Ecto neural progenitor cell (in vitro differentiated cells): ENCODE measurements around the gene CDK5RAP1.

ENCODE experiments used
- DNase-seq: peaks from one replicate; pipeline ENCODE4 v3.0.0-alpha.2; 2018; ENCODE audit warnings: low spot score

The CDK5RAP1 gene

DNA sequence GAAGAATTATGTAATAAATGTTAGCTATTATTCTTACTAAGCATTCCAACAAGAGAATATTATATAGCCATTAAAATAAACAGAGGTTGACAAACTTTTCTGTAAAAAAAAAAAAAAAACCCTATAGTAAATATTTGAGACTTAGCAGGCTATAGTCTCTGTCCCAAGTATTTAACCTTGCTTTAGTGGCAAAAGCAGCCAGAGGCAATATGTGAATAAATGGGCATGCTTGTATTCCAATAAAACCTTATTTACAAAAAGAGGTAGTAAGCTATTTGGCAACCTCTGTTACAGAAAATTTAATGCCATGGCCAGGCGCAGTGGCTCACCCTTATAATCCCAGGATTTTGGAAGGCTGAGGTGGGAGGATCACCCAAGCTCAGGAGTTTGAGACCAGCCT, 14.6 kb downstream of the CDK5RAP1 start:
- no peak for DNase-seq

DNA sequence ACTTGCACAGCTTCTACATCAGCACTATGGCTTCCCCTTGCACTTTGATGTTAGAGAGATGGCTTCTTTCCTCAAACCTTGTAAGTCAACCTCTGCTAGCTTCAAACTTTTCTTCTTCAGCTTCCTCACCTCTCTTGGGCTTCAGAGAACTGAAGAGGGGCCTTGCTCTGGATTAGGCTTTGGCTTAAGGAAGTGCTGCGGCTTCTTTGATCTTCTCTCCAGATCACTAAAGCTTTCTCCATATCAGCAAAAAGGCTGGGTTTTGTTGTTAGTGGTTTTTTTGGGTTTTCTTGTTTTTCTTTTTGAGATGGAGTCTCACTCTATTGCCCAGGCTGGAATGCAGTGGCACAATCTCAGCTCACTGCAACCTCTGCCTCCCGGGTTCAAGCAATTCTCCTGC, 24.0 kb downstream of the CDK5RAP1 start:
- DNase-seq: no peak

DNA sequence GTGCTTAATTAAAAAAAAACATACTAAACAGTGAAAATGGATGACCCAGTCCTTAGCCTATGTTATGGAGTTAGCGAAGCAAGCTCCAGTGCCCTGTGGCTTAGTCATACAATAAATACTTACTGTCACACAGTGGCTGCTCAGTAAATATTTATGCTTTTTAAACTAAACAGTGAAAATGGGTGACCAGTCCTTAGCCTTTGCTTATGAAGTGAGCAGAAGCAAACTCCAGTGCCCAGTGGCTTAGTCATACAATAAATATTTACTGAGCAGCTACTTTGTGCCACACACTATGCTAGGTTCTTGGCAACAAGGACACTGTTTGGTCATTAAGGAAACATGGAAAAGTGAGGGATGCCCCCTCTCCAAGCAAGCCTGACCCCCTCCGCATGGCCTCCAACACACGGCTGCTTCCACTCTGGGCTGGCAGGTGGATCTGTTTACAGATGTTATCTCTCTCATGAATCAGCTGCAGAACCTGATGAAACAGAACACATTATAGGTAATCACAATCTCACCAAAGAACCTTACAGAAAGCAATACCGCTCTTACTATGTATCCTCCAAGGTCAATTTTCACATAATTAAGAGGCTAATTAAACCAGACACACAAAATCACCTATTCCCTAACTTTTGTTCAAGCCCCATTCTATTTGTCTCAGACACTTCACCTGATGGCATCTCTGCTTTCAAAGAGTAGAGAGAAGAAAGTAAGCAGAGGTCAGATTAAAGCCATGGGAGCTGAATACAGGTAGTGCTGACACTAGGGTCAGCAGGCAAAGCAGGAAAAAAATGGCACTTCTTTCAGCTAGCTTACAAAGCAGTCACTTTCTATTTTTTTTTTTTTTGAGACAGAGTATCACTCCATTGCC, 27.3 kb downstream of the CDK5RAP1 start:
- DNase-seq: no peak

DNA sequence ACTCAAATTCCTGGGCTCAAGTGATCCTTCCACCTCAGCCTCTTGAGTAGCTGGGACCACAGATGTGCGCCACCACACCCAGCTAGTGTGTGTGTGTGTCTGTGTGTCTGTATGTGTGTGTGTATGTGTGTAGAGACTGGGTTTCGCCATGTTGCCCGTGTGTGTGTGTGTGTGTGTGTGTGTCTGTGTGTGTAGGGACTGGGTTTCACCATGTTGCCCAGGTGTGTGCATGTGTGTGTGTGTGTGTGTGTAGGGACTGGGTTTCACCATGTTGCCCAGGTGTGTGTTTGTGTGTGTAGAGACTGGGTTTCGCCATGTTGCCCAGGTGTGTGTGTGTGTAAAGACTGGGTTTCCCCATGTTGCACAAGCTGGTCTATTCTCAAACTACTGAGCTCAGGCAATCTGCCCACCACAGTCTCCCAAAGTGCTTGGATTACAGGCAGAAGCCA, 28.3 kb downstream of the CDK5RAP1 start:
- no peak for DNase-seq

DNA sequence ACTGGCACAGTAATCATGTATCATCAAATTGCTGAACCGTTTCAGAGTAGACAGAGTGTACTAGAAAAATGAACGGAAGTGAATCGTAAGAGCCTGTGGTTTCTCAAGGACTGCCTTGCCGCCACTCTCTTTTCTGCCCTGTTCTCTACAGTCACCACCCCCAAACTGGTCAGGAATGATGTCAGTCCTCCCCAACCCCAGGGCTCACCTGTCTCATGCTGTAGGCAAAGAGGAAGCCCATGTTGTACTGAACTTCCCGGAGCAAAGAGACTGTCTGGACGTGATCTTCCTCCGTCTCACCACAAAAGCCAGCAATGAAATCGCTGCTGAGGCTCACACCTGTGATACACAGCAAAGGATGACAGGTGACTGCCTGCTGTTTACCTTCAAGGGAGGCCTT, 31.0 kb downstream of the CDK5RAP1 start:
- no peak for DNase-seq

DNA sequence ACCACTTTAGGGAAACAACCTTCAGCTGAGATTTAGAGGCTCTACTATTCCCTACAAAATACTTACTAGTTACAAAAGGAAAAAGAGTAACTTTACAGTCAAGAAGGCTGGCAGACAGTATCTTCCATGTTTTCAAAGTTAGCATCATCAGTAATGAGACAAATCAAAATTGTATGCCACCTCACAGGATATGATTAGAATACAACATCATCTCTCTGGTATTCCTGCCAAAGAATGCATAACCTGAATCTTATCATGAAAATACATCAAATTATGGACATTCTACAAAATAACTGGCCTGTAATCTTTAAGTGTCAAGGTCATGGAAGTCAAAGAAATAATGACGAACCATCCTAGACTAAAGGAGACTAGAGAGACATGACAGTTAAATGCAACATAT, 38.4 kb downstream of the CDK5RAP1 start:
- no peak for DNase-seq

DNA sequence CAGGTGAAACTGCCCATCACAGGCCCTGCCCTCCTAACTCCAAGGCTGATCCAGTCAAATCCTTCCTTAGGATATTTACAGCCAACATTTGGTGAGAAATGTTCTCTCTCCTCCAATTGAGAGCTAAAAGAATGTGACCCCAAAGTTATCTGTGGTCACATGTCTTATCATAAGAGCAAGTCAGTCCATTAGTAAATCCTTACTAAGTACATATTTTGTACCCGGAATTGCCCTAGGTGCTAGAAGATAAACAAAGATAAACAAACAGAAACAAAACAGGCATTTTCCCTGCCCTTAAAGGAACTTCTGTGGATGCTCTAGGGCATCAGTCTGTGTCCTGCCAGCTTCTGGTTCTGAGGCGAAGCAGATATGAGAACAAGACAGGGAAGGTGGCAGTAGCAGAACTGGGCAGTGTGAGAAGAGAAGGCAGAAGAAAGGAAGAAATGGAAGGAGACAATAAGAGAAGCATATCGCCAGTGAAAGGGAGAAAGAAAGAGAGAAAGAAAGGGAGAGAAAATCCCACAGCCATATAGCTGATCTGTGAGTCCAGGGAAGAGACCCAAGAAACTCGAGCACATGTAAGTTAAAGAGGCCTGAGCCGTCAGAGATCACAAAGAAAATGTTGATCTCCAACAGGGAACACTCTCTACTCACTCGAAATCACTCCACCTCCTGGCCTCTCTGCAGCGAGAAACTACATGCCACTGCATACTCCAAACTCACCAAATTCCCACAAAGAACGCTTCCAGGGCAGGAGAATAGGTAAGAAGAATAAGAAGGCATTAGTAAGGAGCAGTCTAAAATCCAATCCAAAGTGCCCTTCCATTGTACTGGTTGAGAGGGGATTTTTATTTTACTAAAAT, 41.7 kb downstream of the CDK5RAP1 start:
- DNase-seq: no peak

DNA sequence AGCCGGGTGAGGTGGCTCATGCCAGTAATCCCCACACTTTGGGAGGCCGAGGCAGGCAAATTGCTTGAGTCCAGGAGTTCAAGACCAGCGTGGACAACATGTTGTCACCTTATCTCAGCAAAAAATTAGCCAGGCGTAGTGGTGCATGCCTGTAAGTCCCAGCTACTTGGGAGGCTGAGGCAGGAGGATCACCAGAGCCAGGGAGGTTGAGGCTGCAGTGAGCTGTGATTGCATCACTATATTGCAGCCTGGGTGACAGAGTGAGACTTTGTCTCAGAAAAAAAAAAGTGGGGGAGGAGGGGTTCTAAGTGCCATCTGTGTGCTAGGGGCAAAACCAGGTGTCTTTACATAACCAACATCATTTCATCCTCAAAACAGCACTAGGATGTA, 48.3 kb downstream of the CDK5RAP1 start:
- no peak for DNase-seq

DNA sequence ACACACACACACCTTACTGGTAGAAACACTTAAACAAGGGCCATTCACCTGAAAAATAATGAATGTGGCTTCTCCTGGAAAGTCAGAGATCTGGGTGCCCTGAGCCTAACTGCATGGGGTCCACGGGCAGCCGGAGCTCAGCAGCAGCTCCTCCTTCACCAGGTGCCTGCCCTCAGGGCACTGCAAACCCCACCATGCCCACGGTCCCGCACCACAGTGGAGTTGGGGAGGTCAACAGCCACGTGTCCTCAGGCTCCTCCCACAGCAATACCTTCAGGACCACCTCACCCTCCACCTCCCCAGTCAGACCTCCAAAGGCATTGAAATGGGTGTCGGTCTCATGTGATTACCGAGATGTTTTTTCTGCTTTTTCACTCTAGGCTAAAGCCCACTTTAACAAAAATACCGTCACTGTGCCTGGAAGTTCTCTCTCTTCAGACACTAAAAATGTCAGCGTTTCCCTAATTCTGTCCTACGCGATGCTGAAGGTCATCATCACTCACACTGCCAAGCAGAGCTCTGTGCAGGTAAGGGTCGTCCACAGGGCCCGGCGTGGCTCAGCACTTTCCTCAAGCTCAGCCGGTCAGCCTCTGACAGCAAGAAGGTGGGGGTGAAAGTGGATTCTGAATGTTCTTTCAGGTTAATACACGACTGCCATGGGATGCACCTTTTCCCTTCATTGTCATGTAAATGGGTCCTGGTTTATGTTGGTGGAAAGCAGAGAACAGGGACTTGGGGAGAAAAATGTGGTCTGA, 48.9 kb downstream of the CDK5RAP1 start:
- DNase-seq: no peak

DNA sequence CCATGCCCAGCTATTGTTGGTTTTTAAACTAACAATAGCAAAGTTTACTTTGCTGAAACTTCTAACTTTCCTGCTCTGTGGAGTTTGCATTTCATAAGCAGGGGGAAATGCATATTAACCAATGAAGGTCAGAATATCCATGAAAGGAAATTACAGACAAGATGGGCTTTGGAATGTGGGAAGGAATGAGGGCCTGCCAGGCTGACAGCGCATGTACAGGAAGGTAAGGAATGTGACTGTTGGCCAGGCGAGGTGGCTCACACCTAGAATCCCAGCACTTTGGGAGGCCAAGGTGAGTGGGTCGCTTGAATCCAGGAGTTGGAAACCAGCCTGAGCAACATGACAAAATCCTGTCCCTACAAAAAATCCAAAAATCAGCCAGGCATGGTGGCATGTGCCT, 49.6 kb downstream of the CDK5RAP1 start:
- DNase-seq: no peak

DNA sequence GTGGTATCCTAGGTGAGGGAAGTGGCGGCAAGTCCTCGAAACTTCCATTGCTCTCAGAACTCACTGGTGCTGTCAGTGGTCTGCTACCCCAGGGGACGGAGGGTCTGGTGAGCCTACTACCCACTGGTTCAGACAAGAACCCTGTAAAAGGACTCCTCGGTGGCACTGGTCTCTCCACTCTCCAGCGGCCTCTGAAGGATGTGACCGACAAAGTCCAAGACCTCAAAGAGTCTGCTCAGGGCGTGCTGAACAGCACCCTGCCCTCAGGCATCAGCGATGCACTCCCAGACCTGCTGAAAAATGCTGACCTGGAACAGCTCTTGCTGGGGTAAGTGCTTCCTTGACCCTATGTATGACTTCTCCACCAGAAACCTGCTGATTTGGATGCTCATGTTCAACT, 51.8 kb downstream of the CDK5RAP1 start:
- no peak for DNase-seq

DNA sequence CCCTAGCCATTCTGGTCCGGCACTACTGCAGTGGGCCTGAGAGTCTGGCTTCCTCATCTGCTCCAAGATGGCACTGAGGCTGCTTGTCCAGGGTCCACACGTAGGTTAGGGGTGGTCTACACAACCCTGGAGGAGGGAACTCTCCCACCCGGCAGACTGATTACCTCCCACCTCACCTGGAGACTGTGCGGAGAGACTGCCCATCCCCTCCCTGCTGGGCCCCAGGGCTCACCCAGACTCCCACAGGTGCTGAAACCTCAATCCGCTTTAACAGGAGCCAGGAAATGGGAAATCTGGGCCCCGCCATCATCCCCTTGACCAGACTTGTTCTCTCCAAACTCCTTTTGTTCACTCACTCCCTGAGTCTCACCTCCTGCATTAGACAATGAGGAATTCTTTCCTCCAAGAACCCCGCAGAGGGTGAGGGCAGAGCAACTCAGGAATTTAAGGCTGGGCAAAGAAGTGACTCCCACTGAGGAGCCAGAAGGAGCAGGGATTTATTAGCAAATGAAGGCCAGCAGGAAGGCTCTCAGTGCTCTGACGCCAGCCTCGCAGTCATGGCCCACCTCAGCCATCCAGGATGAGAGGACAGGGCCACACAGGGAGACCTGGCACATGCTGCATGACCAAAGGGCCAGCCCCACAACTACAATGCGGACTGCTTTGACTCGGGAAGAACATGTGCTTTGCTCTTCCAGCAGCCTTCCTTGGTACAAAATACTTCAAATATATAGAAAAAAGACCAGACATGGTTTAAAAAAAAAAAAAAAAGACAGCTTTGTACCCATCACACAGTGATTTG, 53.0 kb downstream of the CDK5RAP1 start:
- DNase-seq: no peak

DNA sequence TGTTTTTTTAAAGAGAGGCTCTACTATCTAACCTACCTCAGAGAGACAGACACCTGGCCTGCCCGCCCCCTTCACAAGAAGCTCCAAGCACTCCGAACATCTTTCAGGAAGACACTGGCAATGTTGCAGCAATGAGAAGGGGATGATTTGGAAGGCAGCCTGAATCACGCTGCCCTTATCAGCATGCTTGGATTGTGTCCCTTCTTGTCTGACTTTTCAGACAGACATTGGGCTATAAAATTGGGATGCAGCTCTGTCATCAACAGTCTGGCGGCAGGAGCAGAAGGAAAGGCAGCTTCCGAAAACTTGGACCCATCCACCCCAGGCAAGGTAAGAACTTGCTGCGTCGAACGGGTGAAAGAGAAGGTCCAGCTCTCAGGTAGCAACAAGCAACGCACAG, 56.0 kb downstream of the CDK5RAP1 start:
- no peak for DNase-seq

DNA sequence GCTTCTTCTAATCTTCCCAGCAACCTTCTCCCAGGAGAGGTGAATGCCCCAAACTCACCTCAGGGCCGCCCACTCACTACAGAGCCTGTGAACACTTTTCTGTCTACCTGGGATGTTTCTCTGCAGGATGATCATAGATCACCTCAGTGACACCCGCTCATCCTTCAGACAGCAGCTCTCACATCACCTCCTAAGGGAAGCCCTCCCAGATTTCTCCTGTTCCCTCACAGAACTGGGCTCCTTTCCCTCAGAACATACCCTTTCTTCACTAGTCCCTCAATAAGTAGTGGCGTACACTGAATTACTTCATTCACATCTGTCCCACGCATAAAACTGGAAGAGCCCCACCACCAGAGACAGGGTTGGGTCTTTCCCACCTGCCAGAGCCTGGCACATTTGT, 57.8 kb downstream of the CDK5RAP1 start:
- no peak for DNase-seq

DNA sequence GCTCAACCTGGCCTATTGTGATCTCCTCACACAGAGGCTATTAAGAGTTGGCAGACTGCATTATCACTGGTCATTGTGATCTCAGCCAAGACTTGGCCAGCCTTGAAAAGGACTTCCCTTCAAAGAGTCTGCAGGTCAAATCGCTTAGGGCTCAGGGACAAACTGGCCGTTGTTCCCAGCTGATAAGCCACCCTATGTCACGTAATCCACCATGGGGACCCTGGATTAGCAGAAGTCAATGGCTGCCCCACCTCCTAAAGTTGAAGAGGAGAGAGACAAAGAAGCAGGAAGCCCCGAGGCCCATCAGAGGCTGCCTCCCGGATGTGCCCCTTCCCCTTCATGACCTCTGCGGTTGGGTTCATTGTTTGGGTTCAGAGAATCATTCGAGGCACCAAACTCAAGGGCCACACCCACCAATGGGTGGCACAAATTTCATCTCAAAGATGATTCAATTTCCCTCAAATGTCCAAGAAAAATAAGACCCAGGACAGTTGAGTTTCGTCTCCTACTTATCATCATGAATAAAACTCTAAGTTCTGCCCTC, 61.7 kb downstream of the CDK5RAP1 start:
- DNase-seq: no peak

DNA sequence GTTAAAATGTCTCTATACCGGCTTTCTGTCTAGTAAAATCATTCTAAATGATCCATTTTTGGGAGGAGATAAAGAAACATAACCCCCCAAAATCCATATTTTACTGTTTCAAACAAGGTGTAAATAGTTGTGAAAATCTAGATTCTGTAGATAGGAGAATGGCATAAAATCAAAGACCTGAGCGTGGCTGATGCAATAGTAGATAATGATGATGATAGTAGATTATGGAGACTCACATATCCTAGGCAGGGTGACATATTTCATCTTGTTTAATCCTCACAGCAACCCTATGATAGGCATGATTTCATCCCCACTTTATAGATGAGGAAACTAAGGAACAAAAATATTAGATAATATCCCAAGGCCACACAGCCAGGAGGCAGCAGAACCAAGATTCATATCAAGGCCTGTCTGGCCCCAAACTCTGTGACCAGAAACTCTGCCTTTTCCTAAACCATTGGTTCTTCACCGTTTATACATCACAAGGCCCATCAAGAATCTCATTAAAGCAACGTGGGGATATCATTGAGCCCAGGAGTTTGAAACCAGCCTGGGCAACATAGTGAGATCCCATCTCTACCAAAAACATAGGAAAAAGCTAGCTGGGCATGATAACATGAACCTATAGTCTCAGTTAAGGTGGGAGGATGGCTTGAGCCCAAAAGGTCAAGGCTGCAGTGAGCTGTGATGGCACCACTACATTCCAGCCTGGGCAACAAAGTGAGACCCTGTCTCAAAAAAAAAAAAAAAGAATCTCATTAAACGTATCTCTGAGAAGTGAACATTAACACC, 62.7 kb downstream of the CDK5RAP1 start:
- DNase-seq: no peak

DNA sequence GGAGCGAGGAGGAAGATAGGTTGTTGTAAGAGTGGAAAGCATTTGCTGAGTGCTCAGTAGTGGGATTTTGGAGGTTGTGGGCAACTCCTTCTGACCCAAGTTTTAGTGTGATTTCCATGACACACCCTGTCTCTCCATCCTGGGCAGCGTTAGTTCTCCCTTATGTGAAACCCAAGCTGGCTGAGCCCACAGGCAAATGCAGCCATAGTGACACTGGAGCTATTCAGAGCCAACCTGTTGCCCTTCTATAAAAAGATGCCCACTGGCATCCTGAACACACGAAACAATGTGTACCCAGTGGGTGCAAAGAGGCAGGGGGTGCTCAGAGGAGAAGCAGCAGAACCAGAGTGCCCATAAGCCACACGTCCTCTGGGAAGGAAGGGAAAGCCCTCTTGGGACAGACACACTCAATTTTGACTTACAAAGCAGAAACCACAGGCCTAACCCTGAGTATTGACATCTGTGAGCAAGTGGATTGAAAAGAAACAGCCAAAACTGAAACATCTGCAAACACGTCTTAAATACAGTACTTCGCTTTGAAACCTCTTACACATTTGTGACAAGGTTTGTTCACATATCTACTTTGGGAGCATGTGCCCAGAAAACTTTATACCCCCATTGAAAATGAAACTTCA, 63.7 kb downstream of the CDK5RAP1 start:
- DNase-seq: no peak

DNA sequence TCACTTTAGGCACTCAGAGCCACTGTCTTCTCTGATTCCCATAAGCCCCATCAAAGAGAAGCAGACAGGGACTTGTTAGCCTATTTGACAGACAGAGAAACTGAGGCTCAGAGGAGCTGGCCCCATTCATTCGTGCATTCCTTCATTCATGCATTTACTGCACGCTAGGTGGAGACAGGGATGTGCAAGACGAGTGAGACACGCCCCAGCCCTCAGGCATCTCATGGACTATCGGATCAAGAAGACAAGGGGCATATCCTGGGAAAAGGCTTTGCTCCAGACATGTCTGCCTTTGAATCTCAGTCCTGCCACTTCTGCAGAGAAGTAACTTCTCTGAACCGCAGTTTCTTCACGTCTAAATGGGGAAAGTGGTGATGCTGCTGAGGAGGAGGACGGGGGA, 64.2 kb downstream of the CDK5RAP1 start:
- no peak for DNase-seq

DNA sequence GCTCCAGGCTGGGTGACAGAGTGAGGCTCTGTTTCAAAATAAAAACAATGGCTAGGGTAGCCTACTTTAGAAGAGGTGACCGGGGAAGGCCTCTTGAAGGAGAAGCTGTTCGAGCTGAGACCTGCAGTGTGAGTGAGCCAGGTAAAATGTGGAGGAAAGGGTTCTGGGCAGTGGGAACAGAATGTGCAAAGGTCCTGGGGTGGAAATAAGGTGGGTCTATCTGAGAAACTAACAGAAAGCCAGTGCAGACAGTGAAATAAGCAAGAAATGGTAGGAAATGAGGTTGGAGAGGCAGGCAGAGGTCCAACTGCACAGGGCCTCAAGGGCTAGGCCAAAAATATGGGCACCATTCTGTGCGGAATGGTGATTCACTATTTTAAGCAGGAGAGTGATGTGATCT, 64.9 kb downstream of the CDK5RAP1 start:
- no peak for DNase-seq

DNA sequence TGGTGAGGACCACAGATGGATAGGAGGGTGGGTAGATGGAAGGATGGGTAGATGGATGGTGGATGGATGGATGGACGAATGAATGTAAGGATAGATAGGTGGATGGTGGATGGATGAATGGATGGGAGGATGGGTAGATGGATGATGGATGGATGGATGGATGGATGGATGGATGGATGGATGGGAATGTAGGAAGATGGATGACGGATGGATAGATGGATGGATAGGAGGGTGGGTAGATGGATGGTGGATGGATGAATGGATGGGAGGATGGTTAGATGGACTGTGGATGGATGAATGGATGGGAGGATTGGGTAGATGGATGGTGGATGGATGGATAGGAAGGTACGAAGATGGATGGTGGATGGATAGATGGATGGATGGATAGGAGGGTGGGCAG, 67.2 kb downstream of the CDK5RAP1 start:
- DNase-seq: no peak
